HG03135 (cell line): ENCODE data around the gene DMC1.
"Not testable (repeated sequence)": the region's sequence is repeated elsewhere in the genome, so short reads cannot be mapped to it uniquely, and the experiment has no call there.

Experiments used
- ATAC-seq: cut with Tn5 transposase; IDR thresholded peaks from one replicate; pipeline ENCODE4 v1.9.1; 2021; ENCODE audit warnings: mild to moderate bottlenecking, moderate library complexity; ENCODE audit not compliant: unreplicated experiment

The DMC1 gene

GRCh38 chr22:38470179-38470578 is 99.8 kb downstream of the DMC1 start:
- not testable (repeated sequence) for ATAC-seq

GRCh38 chr22:38469306-38469781 is 100.6 kb downstream of the DMC1 start:
- ATAC-seq, result no peak
